Measurements from ENCODE around the gene VAPA.

DNA sequence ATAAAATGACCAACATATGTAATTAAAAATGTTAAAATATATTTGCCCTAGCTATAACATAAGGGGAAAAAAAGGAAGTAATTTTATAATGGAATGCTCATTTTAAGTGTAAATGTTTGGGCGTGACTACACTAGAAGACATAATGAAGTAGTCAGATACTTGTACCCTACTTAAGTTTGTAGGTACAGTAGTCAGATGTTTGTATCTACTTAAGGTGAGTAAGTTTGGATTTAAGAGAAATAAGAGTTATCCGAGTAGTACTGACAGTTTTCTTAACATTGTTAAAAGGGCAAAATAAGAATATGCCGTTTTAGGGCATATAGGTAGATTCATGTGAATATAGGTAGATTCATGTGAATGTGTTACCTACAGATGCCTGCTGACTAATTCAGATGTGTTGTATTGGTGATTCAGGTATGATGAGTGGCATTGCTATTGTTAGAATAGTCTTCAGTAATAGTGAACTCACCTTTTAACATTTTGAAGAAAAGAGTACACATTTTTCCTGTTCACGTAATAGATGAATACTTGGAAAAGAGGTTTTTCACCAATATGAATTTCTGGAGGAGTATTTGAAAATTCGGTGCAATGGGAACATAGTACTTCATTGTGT is 14.9 kb downstream of the VAPA start:
- TF ChIP-seq, protein P1, sequence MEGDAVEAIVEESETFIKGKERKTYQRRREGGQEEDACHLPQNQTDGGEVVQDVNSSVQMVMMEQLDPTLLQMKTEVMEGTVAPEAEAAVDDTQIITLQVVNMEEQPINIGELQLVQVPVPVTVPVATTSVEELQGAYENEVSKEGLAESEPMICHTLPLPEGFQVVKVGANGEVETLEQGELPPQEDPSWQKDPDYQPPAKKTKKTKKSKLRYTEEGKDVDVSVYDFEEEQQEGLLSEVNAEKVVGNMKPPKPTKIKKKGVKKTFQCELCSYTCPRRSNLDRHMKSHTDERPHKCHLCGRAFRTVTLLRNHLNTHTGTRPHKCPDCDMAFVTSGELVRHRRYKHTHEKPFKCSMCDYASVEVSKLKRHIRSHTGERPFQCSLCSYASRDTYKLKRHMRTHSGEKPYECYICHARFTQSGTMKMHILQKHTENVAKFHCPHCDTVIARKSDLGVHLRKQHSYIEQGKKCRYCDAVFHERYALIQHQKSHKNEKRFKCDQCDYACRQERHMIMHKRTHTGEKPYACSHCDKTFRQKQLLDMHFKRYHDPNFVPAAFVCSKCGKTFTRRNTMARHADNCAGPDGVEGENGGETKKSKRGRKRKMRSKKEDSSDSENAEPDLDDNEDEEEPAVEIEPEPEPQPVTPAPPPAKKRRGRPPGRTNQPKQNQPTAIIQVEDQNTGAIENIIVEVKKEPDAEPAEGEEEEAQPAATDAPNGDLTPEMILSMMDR (conservative IDR thresholded peaks at IDR 0.05; ENCODE audit: low read length) = no peak
- TF ChIP-seq EZH2phosphoT487 (IDR thresholded peaks at IDR 0.05; ENCODE audit: borderline replicate concordance) = no peak

Measured in Loucy (cell line).